Stimulated activated CD8-positive, alpha-beta memory T cell treated with anti-CD3 and anti-CD28 coated beads, Interleukin-15, amount 100 ng/mL, for 4 hours (primary cell): ENCODE data around the gene GMDS.
A peak's percentile ranks its signal among the peaks of the same experiment; 100 is the strongest.

ENCODE experiments used
- DNase-seq, 2 donors: peaks; one replicate each; pipeline ENCODE4 v3.0.0-alpha.2; 2020; ENCODE audit warnings: low read depth in 2 of 2

The GMDS gene

GRCh38 chr6:2133716-2134310 is 111.6 kb downstream of the GMDS start:
- no peak for DNase-seq

GRCh38 chr6:2132916-2133315 is 112.5 kb downstream of the GMDS start:
- no peak for DNase-seq

DNA sequence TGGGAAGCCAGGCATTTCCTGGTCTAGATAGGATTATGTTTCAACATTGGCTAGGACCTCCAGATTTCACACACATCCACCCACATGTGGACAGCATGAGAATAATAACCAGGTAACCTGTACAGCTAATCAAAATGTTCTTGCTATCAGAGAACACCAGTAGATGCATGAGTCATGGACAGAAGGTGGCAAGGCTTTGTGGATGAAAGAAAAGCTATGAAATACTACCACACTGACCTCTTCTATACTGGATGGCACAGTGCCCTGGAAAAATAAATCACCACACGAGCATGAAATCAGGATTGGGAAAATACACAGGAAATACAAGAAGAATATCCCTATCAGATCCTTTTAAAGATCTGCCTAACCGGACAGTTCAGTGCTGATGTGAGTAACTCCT is 113.0 kb downstream of the GMDS start:
- no peak for DNase-seq

GRCh38 chr6:2129182-2129621 is 116.2 kb downstream of the GMDS start:
- DNase-seq = no peak

DNA sequence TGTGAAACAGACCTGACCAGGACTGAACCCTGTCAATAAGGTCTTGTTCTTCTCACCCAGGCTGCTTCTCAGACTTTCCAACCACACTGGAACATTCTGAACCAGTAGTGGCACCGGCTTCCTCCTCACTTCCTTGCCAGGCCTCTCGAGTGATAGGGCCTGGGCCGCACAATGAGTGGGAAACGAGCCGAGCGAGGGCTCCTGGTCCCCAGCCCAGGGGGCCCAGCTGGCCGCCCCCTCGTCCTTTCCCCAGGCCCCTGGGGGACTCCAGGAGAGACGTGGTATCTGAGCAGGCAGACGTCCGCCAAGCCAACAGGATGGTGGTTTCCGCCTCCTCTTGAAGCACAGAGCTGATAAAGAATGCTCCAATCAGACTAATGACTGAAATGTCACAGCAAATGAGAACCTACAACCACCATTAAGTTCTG is 117.9 kb downstream of the GMDS start:
- peak; percentile 23 to 36 for DNase-seq

DNA sequence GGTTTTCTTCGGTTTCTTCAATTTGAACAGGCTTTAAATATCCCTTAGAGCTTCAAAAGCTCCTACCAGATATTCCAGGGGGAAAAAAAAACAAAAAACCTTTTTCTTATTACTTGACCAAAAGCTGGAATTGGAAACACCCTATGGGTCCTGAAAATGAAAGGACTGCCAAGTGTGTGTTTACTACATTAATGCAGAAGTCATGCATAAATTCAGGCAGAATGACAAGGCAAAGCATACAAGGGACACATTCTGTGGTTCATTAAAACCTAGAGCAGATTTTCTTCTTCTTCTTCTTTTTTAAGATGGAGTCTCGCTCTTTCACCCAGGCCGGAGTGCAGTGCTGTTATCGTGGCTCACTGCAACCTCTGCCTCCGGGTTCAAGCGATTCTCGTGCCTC is 119.1 kb downstream of the GMDS start:
- DNase-seq = no peak

GRCh38 chr6:2125158-2125557 is 120.2 kb downstream of the GMDS start:
- DNase-seq = no peak

GRCh38 chr6:2124260-2124709 is 121.1 kb downstream of the GMDS start:
- no peak for DNase-seq

DNA sequence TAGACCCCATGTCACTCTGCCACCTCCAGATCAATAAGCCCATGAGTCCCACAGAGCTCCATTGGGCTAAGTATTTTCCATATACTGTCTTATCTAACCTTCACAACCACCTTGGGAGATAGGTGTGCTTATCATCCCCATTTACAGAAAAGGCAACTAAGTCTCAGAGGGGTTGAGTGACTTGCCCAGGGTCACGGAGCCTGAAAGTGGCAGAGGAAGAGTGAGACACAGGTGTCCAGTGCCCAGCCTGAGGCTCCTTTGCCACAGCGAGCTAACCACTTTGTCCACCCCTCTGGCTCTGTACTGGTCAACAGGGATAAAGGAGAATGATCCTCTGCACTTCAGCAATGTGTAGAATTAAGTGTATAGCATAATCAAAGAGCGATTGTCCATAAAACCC is 124.5 kb downstream of the GMDS start:
- no peak for DNase-seq

- no peak for DNase-seq
Observed at GRCh38 chr6:2119275-2119674, 126.1 kb downstream of the GMDS start.

- DNase-seq = no peak
Observed at GRCh38 chr6:2118136-2118535, 127.3 kb downstream of the GMDS start.

GRCh38 chr6:2117447-2117846 is 128.0 kb downstream of the GMDS start:
- DNase-seq = no peak

- no peak for DNase-seq
Observed at GRCh38 chr6:2116496-2116895, 128.9 kb downstream of the GMDS start.

DNA sequence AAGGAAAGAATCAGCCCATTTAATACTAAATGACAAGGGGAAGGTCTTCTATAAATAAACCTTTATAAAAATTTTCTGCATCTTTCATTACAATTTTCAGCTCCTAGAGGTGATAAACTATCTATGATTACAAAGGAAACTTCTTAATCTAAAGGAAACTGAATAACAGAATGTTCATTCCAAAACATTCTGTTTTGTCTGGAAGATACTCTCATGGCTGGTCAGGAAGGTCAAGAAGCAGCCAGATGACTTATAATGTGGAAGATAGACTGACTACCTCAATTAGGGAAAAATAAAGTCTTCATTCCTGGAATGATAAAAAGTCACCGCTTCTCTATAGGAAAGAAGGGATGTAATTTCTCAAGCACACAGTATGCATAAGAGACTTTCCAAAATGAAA is 131.3 kb downstream of the GMDS start:
- DNase-seq = no peak

GRCh38 chr6:2111162-2111677 is 134.2 kb downstream of the GMDS start:
- no peak for DNase-seq

GRCh38 chr6:2110504-2110903 is 134.9 kb downstream of the GMDS start:
- no peak for DNase-seq

DNA sequence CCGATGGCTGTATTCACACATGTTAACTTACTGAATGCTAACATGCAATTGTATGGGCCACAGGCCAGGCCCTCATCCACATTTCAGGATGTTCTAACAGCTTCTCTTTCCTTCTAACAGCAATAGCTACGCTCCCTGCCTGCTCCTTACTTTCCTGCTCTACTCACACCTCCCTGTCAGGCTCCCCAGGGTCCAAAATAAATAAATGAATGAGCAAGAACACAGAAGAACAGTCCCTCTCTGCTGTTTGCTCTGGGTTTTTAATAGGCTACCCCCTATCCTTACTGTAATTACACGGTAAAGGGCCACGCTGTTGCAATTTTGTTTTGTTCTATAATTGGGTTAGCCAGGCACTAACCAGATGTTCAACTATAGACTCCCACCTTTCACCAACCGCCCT is 135.6 kb downstream of the GMDS start:
- DNase-seq = no peak

DNA sequence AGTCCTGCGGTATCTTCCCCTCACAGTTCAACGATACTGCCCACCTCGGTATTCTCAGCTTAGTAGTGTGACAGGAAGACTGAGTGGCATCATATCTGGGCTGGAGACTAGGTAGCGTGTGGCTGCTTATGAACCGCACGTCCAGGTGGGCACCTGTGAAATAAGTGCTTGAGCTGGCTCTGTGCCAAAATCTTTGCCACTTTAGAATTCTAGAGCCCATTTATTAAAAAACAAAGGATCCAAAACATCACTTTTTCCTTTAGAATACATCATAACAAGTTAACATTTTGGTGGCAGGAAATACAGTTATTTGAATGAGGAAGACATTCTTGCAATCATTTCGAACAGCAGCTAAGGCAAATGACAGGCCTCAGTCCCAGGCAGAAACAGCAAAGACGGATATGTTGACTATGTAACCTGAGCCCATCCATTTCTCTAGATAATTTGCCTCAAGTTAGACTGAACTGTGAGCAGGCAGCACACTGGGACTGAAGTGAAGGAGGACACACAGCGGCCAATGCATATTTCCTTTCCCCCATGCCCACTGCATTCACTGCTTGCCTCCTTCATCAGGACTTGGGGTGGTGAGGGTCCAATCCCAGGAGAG is 136.6 kb downstream of the GMDS start:
- no peak for DNase-seq

GRCh38 chr6:2104524-2104880 is 140.9 kb downstream of the GMDS start:
- no peak for DNase-seq

GRCh38 chr6:2103765-2104523 is 141.5 kb downstream of the GMDS start:
- no peak for DNase-seq

GRCh38 chr6:2102966-2103365 is 142.4 kb downstream of the GMDS start:
- DNase-seq = no peak

DNA sequence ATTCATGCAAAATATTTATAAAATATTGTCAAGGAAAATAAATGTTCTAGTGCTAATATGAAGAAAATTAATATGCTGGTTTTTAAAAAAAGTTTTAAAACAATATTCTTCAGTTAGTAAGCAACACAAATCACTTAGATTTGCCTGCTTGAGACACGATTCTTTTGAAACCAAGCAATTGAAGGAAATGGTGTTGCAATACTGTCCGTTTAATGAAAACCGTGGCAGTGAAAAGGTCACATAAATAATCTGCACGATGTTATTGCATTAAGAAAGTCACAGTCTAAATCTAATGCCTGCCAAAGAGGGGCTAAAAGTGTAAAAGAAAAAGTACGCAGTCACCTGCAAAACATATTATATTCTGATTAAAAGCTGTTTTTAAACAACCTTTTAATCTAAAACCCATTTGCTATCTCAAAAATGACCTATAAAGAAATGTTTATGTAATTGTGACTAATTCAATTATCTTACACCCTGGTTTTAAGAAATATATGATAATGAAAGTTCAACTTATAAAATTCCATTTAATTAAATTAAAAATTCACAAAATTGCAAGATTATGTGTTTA is 143.0 kb downstream of the GMDS start:
- no peak for DNase-seq

GRCh38 chr6:2101213-2101612 is 144.2 kb downstream of the GMDS start:
- no peak for DNase-seq
